NCI-H146 treated with DMSO at 0.1 percent for 48 hours (cell line): ENCODE data around the gene MMS19.

ENCODE experiments used
- DNase-seq: peaks from one replicate; lab custom pipeline; 2025; ENCODE audit not compliant: unreplicated experiment; lab: John Stamatoyannopoulos, UW

The MMS19 gene

DNA sequence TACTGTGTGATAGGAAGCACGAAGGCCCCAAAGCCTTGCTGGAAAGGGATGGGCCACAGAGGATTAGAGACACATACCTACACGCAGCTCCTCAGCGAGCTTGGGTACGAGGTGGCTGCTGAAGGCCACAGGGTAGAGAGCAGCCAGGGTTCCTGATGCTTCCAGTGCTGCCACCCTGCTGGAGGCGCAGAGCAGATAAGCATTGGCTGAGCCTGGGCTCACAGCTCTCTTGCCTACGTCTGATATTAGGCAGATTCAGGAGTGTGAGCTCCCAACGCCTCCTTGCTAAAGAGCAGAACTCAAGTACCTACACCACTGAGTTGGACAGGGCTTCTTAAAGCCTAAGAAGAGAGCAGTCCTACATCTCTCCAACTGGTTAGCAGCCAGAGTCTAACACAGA lies 32.2 kb downstream of the MMS19 start:
- no peak for DNase-seq

DNA sequence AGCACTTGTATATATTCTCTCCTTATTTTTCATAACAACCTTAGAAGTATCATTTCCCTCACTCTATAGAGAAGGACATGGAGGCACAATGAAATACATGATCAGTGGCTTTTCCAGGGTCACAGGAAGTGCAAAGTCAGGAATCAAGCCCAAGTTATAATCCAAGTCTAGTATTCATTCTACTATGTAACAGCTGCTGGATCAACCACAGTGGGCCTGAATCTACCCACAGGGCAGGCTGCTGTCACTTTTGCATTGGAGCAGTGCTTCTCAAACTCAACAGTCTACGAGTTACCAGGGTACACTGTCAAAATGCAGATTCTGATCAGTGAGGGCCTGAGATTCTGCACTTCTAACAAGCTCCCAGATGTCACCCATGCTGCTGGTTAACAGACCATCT lies 34.0 kb downstream of the MMS19 start:
- DNase-seq: no peak

DNA sequence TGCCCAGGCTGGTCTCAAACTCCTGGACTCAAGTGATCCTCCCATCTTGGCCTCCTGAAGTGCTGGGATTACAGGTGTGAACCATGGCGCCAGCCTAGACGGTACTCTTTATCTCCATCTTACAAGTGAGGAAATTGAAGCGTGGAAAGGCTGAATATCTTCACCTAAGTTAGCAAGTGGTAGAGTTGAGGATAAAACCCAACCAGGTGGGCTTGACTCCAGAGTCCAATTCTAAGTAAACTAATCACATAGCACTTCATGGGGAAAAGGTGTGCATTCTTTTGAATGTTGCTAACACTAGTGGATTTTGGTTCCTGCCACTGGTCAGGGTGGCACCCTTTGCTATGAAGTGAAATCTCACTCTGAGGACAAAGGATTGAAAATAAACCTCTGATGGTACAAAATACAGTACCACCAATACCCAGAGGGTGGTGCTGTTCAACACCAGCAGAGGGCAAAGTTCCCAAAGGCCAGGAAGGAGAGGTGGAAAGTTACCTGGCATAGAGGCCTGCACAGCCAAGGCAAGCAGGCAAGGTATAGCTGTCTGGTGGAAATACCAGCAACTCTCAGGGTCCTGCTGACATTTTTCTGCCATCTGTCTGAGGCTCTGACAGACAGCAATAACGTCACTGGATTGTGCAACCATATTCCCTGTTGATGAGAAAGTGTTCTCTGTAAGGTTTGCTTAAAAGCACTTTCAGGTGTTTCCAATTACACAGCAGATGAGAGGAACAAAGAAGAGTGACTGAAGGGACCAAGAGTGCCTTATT lies 34.7 kb downstream of the MMS19 start:
- DNase-seq: no peak

DNA sequence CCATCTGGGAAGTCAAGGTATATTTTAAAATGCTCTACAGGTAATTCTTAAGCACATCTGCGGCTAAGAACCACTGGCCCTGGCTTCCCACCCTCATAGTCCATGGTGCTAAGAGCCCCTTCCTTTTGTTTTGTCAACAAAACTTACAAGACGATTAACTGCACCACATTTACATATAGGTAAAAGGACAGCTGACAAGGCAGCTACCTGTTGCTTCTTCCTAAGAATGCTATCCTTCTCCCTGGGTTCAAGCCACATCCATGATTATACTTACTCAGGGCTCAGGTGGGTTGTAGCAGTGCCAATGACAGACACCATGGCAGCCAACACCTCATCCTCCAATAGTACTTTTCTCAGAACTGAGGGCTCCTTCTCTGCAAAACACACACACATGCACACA lies 35.9 kb downstream of the MMS19 start:
- DNase-seq: no peak

DNA sequence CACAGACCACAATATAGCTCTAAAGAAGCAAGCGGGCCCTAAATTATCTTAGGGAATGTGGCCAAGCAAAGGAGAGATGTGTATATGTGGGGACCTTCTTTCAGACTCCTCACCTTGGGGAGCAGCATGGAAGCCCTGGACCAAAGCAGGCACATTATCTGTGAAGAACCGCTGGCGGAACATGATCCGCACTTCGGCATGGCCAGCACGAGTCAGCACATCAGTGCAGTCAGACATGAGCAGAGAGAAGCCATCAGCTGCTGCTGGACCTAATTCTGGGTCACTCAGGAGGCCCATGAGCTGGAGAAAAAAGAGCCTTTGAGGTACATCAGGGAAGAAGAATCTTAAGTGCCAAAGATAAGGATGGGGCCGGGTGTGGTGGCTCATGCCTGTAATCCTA lies 38.3 kb downstream of the MMS19 start:
- no peak for DNase-seq

DNA sequence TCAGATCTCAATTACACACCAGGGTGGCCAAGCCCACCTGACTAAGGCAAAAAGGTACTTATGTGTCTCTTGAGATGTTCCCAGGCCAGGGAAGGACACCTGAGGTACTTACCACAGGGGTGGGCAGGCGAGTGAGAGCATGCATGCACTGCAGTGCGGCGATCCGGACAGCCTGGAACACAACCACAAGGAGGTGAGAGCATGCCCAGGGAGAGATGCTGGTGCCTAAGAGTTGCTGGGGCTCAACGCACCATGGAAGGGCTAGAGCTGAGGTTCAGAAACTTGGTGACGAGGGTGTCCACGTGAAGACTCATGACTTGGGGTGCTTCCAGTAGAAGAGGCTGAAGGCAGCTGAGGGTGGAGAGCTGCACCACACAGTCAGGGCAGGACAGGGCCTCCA lies 39.1 kb downstream of the MMS19 start:
- no peak for DNase-seq

DNA sequence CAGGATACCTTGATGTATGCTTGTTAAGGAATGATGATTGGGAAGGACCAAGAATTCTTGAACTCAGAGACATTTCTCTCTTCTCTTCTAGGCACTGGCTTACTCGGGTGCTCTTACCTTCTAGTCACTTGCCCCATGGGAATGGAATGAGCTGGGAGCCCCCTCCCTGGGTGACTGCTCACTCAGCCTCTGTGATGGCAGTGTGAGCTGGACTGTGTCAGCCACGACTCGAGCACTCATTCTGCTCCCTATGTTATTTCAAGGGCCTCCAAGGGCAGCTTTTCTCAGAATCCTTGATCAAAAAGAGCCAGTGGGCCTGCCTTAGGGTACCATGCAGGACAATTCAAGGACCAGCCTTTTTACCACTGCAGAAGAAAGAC lies 41.5 kb downstream of the MMS19 start:
- DNase-seq: no peak

DNA sequence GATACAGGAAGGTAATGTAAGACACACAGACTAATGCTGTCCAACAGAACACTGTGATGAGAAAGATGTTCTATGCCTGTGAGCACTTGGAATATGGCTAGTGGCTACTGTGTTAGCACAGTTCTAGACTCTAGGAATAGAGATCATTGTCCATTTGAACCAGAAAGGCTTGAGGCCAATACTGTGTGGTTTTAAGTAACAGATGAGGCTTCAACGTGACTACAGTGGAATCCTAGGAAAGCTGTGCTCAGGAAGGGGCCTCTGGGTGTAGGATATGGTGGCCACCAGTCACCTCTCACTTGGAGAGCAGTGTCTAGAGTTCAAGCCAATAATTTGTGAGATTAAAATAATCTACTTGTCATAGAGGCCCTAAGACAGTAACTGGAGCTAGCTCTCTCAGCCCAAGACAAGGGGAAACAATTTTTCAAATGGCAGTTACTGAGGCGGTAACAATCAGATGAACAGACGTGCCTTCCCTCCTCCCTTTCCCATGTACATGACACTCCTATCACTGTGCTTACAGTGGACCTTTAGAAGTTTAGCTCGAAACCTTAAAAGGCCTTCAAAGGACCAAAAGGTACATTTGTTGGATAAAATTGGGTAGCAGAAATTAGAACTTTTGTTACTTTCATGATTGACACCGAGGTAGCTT lies 42.1 kb downstream of the MMS19 start:
- no peak for DNase-seq

DNA sequence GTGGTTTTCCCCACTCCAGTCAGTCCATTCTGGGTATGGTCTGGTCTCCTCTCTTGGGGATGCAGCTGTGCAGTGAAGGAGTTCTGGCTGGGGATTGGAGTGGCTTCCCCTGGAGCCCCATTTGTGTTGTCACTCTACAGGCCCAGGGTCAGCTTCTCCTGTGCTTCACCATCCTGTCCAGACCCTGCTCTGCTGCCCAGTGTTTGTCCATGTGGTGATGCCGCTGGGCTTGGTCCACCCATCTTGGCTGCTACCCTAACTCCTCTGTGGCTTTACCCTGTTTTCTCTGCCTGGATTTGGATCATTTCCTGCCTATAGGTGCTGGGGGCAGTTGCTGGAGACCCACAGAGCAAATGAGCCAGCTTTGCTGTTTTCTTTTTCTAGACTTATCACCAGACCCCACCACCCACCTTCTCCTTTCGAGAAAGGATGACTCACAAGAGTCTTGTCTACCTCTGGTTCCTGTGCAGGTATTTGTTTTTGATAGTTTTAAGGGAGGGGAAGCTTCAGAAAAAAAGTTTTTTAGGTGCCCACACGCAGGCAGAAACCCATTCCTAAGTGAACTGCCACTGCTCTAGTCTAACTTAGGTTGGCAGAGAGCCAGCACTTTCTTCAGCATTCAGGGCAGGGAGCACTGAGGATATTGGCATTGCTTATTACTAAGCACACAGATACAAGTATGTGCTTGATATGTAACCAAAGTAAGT lies 43.7 kb downstream of the MMS19 start:
- DNase-seq: no peak

DNA sequence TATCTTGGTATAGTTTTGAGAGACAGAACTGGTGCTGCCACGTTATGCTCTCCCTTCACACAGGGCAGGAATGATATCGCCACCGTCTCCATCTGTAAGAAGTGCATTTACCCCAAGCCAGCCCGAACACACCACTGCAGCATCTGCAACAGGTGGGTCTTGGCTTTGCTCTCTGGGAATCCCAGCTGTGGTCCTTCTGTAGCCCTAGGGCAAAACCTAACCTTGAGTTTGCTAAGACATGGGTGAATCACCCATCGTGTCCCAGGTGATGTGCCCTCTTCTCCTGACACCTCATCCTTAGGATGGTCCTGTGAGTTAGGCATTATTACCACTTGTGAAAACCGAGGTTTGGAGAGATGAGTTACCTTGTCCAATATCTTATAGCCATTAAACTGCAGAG lies 45.9 kb downstream of the MMS19 start:
- no peak for DNase-seq

DNA sequence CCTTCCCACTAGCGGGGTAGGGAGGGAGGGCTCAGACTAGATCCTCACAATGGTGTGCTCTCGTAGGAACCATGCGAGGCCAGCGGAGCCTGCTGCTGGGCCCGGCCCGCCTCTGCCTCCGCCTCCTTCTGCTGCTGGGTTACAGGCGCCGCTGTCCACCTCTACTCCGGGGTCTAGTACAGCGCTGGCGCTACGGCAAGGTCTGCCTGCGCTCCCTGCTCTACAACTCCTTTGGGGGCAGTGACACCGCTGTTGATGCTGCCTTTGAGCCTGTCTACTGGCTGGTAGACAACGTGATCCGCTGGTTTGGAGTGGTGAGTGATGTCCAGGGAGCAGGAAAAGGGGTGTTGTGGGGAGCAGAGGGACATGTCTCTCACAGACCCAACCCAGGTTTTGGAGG lies 46.6 kb downstream of the MMS19 start:
- no peak for DNase-seq

DNA sequence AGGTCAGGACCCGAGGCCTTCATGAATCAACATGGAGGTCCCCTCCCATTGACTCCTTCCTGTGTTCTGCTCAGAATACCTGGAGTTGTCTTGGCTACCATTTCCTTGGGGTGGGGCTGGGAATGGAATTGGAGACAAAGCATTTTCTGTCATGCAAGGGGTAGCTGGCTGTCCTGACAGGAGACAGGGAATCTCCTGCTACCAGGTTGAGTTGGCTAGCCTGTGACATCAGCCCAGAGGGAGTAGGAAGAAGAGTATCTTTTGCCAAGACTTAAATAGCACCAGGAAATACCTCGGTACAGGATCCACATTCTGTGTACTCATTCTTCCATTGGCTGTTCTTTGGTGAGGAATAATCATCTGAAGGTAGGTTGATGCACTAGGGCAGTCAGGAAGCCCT lies 47.4 kb downstream of the MMS19 start:
- DNase-seq: no peak

DNA sequence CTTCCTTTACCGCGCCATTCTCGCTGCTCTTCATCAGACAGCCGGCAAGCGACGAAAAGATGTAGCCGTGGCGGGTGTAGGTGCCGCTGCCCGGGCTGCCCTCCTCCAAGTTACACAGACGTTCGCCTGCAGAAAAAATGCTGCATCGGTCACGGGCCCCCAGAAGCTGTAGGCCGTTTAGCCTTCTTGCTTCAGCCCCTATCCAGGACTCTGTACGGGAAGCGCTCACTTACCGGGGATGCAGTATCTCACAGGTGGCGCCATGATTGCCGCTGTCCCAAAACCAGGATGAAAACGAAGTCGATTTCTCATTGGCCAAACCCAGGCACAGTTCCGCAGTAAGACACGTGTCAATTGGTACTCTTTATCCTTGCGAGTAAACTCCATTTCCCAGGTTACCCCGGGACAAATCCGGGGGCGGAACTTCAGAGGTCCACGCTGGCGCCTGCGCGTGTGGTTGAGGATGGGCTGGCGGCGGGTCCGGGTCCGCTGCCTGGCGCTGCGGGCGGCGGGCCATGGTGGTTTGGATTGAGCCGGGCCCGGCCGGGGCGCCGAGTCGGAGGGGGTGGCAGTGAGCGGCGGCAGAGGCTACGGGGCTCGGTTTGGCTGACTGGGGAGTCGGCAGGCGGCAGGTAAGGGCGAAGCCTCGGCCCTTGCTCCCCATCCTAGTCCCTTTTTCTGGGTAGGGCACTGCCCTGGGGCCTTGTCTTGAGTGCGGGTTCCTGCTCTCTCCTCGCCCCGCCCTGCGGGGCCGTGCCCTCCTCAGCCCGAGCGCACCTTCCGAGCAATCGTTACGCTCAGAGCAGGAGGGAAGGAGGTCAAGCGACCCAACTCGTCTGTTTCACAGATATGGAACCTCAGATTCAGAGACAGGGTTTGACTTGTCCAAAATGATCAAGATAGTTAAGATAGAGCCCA lies 52.2 kb downstream of the MMS19 start, which contains the start of the genes EXOSC1 and ZDHHC16:
EXOSC1 (minus strand) TSS at position 285 of the 918 bp plus-strand sequence; CDS start at position 264, 21 bp downstream.
ZDHHC16 (plus strand) TSS at position 454 of the 918 bp plus-strand sequence. CDS start 5,501 bp downstream, outside the sequence.
- peak; percentile 96 for DNase-seq

DNA sequence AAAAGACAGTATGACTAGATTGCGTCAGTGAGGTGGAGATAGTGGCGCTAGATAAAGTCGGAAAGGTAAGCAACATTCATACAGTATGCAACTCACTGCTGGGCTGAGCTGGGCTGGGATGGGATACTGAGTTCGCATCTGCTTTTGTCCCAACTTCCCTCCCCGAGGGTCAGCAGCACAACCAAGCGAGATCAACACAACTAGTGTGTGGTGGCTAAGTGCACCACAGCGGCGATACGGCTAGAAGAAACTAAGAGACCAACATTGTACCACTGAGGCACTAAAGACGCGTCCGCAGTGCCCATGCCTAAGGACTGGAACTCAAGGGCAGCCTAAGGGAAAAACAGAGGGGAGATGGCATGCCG lies 52.9 kb downstream of the MMS19 start:
- no peak for DNase-seq

DNA sequence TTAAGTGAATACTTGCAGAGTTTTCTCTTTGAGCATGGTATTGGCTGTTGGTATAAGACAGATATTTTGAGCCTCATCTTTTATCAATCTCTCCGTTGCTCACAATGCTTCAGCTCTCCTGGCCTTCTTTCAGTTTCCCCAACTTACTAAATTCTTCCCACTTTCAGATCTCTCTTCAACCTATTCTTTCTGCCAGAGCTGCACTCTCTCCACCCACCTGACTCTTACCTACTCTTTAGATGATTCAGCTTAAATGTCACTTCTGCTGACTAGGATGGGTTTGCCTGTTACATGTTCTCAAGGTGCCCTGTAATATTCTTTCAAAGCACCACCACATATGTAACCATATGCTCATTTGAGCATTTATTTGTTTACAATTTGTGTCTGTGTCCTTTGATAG lies 54.0 kb downstream of the MMS19 start:
- DNase-seq: no peak

DNA sequence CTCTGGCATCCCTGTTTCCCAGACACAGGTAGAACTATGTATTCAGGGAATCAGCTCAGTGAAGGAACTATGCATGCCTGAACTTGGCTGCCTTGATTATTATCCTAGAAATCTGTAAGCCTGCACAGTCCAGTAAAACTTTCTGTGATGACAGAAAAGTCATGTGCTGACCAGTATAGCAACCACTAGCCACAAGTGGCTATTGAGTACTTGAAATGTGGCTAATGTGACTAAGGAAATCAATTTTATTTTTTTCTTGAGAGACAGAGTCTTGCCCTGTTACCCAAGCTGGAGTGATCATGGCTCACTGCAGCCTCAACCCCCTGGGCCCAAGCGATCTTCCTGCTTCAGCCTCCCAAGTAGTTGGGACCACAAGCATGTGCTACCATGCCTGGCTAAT lies 55.9 kb downstream of the MMS19 start:
- no peak for DNase-seq

DNA sequence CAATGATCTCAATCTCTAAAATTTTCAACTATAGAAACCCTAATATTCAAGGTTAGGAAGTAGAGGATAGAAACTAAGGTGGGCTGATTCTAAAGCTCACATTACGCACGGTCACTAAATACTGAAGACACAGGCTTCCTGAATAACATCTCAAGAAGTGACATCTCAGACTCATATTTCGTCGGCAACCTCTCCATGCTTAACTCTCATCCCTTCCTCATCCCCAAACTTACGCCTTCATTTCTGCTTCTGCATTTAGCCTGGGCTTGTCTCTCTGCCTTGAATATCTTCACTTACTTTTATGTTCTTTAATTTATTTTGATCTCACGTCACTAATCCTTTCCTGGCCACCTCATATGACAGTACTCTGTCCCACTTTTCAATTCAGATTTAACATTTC lies 63.0 kb downstream of the MMS19 start:
- no peak for DNase-seq

DNA sequence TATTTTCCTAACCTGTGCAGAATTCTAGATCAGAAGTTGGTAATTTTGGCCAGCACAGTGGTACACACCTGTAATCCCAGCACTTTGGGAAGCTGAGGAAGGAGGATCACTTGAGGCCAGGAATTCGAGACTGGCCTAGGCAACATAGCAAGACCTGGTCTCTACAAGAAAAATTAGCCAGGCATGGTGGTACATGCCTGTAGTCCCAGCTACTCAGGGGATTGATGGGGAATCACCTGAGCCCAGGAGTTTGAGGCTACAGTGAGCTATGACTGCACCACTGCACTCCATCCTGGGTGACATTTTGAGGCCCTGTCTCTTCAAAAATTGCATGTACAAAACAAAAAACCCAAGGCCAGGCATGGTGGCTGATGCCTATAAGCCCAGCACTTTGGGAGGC lies 63.7 kb downstream of the MMS19 start:
- DNase-seq: no peak

DNA sequence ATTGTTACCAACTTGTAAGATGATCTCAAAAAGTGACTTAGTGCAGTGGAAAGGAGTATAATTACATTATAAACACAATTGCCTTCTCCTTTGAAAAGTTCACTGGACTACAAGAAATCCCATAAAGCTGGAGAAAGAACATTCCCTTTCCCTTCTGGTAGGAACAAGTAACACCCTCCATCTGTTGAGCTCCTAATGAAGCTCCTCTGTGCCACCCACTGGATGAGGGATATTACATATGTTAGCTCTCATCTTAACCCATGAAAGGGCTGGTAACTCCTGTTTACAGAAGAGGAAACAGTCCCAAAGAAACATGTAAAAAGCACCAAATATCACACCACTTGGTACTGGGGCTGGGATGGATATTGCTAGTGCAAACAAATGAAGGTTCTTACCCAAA lies 64.2 kb downstream of the MMS19 start:
- no peak for DNase-seq

DNA sequence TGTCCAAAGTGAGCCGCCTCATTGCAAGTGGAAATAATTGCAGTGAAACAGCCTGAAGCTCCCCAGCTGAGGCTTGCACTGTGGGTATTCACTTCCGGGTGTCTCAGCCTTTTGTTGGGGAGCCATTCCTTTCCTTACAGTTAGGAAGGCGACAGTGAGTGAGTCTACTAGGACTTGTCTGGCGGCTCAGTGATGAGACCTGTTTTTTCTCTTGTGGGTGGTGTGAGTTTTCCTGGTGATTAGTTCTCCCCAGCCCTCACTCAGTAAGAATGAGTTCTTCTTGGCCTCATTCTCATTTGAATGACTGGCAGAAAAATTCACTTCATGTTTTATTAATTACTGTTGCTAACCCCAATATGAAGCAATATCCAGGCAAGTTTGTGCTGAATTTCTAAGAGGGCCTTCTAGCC lies 69.6 kb downstream of the MMS19 start:
- no peak for DNase-seq

DNA sequence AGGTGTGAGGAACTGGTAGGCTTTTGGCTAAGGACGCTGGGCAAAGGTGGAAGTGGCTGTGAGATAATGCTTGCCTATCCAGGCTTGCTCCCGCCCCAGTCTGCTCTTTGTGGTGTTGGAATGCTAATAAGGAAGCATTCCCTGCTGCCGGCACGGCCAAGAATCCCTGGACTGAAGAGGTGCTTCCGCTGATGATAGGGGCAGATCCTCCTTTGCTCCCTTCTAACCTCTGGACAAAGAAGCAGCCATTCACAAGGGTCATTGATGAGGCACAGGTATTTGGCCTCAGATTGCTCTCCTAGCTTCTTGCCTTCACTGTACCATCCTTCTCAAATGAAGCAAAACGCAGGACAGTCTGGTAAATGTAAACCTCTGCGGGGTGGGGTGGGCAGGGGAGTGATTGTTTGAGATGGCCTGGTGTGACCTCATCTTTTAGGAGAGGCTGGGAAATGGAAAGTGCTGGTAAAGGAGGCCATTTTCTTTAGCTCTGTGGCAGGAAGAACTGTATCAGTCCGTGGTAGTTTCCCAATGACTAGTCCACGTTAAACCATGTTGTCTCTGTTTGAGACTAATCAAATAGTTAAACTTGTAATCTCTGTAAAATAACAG lies 70.5 kb downstream of the MMS19 start:
- DNase-seq: no peak
